GM12801 (cell line): Measurements from ENCODE around the gene TMTC4.

Experiments used
- CTCF ChIP-seq: IDR thresholded peaks from one replicate; pipeline ENCODE4 v1.5.1; 2011; ENCODE audit warnings: control low read depth; ENCODE audit not compliant: insufficient read length; ENCODE audit errors: extremely low read depth

Gene TMTC4

GRCh38 chr13:100648354-100648753 is 26.2 kb downstream of the TMTC4 start:
- no peak for TF ChIP-seq CTCF

- no peak for TF ChIP-seq CTCF
Measured at GRCh38 chr13:100646871-100647270, 27.7 kb downstream of the TMTC4 start.

GRCh38 chr13:100646030-100646673 is 28.4 kb downstream of the TMTC4 start:
- no peak for TF ChIP-seq CTCF

GRCh38 chr13:100645382-100645781 is 29.2 kb downstream of the TMTC4 start:
- TF ChIP-seq CTCF, result no peak

- no peak for TF ChIP-seq CTCF
Measured at GRCh38 chr13:100644371-100644770, 30.2 kb downstream of the TMTC4 start.

GRCh38 chr13:100637796-100638195 is 36.8 kb downstream of the TMTC4 start:
- no peak for TF ChIP-seq CTCF

GRCh38 chr13:100637380-100637779 is 37.2 kb downstream of the TMTC4 start:
- no peak for TF ChIP-seq CTCF
